ENCODE data around the gene SLC35E1.

SLC35E1 gene

DNA sequence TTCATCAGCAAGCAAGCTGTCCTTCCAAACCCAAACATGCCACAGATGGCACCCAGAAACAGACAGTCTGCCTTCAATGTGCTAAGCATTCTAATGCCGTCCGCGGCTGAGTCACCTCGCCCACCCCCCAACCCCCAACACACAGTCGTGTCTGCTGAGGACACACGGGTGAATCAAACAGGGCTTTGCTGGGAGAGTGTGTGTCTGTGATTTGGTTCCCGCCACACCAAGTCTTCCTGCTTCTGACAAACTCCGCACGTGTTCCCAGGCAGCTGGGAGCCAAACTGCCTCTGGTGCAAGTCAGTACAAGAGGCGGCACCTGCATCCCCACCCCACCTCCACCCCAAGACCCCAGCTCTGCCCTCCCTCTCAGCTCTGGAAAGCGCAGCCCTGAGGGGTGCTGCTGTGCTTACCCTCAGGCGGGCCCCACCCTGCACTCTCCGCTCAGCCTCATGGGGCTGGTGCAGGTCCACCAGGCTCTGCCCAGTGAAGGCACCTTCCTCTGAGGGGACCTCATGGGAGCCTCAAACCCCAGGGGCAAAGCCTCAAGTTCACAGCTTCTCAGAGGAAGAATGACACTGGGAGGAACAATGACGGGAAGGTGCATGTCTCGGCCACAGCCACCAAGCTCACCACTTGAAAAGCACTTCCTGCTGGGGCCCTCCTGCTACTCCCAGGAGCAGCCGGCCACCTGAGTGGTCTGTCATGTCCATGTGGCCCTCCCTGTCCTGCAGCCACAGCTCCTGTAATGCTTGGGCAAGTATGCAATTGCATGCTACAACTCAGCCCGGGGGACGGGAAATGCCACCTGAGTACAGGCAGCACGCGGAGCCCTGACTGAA lies 15.0 kb upstream of the SLC35E1 start:
- Histone ChIP-seq H3K27me3 (ENCODE audit: control insufficient read depth in 1 of 2, insufficient read depth in 2 of 2, low read length in 2 of 2) (no peaks in the 10 kb centered on the region), H3K9me3 (ENCODE audit: low read length) (no peaks in the 10 kb centered on the region), H3K4me1 (ENCODE audit: insufficient read depth, low read length) (peaks cover 60% of the 10 kb centered on the region), H3K36me3 (ENCODE audit: insufficient read depth, low read length) (no peaks in the 10 kb centered on the region), H3K4me3 (ENCODE audit: low read depth in 1 of 2, low read length in 2 of 2) (peak overlapping the region in 1 of 2 donors; percentile 50), H3K9ac (ENCODE audit: low read length) (no peak overlapping the region), H3K27ac (ENCODE audit: low read depth, low read length) (peak overlapping the region; percentile 14)

DNA sequence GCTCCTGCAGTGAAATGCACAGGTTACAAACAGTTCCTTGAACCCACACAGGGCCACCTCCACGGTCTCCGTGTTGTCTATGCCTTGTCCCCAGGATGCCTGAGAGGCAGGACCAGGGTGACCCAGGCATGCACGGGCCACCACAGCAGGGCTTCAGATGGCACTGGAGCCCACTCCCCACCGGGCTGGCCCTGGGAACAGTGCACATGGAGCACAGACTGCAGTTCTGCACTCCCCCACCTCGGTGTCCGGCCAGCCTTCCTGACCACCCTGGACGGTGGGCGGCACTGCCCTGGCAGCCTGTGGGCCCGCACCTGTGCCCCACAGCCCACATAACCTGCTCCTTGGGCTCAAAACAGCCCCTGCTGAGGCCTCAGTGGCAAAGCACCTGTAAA lies 14.3 kb upstream of the SLC35E1 start:
- H3K4me3 ChIP-seq (ENCODE audit: low read depth in 1 of 2, low read length in 2 of 2): no peak overlapping the region
- H3K9me3 ChIP-seq (ENCODE audit: low read length): no peaks in the 10 kb centered on the region
- no peaks in the 10 kb centered on the region for H3K27me3 ChIP-seq (ENCODE audit: control insufficient read depth in 1 of 2, insufficient read depth in 2 of 2, low read length in 2 of 2)
- H3K4me1 ChIP-seq (ENCODE audit: insufficient read depth, low read length): peaks cover 63% of the 10 kb centered on the region
- peaks cover 6% of the 10 kb centered on the region for H3K36me3 ChIP-seq (ENCODE audit: insufficient read depth, low read length)
- no peak overlapping the region for H3K27ac ChIP-seq (ENCODE audit: low read depth, low read length)
- no peak overlapping the region for H3K9ac ChIP-seq (ENCODE audit: low read length)

DNA sequence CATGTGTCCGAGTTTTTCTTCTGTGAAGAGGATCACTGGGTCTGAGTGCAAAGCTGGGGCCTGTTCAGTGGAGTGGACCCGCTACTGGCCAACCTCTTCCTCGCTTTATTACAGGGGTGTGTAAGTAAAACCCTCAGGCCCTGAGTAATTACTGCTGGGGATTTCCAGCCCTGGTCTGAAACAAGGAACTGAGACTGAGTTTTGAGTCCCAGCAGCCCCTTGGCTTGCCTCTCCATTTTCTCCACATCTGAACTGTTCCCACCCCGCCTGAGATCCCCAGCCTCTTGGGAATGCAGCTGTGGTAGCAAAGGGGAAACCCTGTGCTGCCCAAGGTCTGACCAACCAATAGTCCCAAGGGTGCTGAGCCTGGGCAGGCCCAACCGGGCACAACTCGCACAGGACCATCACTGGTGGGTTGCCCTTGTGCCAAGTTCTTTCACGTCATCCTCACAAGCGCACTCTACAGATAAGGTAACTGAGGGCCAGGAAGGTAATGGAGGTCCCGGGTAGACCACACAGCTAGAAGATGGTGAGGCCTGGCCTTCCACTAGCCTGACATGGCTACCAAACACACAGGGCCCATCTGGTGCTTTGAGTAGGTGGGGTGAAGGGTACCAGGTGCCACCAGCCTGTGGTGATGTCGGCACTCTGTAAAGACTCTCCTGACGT lies 13.7 kb upstream of the SLC35E1 start:
- peaks cover 64% of the 10 kb centered on the region for H3K4me1 ChIP-seq (ENCODE audit: insufficient read depth, low read length)

DNA sequence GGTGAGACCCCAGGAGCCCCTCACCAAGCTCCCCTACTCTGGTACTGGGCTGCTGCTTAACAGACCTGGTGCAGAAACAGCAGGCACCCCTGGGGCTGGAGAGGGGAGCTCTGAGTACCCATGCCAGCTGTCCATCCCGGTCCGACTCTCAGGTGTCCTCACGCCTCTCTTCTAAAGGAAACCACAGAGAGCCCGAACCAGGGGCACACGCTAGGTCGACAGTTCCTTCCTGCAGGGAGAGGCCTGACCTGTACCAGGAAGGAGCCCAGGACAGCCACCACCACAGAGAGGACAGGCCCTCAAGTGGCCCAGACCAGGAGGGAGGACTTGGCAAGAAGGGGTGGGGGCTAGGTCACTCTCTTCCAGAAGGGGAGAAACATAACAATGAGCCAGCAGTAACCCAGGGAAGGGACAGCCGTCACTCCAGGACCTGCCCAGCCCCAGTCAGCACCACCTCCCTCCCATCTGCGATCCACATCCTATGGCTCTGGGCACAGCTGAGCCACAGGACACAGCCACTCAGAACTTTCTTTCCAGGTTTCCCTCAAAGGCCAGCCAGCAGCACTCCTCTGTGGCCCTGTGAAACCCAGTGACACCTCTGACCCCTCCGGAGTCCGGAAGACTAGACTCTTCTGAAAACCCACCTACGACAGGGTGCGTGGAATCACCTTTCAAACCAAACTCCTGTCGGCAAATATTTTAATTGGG lies 13.0 kb upstream of the SLC35E1 start:
- peaks cover 6% of the 10 kb centered on the region for H3K36me3 ChIP-seq (ENCODE audit: insufficient read depth, low read length)
- H3K9me3 ChIP-seq (ENCODE audit: low read length): no peaks in the 10 kb centered on the region
- no peak overlapping the region for H3K9ac ChIP-seq (ENCODE audit: low read length)
- H3K4me3 ChIP-seq (ENCODE audit: low read depth in 1 of 2, low read length in 2 of 2): no peak overlapping the region
- no peaks in the 10 kb centered on the region for H3K27me3 ChIP-seq (ENCODE audit: control insufficient read depth in 1 of 2, insufficient read depth in 2 of 2, low read length in 2 of 2)
- no peak overlapping the region for H3K27ac ChIP-seq (ENCODE audit: low read depth, low read length)
- peaks cover 64% of the 10 kb centered on the region for H3K4me1 ChIP-seq (ENCODE audit: insufficient read depth, low read length)

More for the DNA sequence above, 13.7 kb upstream of the SLC35E1 start:
- no peaks in the 10 kb centered on the region for H3K9me3 ChIP-seq (ENCODE audit: low read length)
- no peak overlapping the region for H3K4me3 ChIP-seq (ENCODE audit: low read depth in 1 of 2, low read length in 2 of 2)
- peaks cover 6% of the 10 kb centered on the region for H3K36me3 ChIP-seq (ENCODE audit: insufficient read depth, low read length)
- H3K27ac ChIP-seq (ENCODE audit: low read depth, low read length): no peak overlapping the region
- no peak overlapping the region for H3K9ac ChIP-seq (ENCODE audit: low read length)
- no peaks in the 10 kb centered on the region for H3K27me3 ChIP-seq (ENCODE audit: control insufficient read depth in 1 of 2, insufficient read depth in 2 of 2, low read length in 2 of 2)

DNA sequence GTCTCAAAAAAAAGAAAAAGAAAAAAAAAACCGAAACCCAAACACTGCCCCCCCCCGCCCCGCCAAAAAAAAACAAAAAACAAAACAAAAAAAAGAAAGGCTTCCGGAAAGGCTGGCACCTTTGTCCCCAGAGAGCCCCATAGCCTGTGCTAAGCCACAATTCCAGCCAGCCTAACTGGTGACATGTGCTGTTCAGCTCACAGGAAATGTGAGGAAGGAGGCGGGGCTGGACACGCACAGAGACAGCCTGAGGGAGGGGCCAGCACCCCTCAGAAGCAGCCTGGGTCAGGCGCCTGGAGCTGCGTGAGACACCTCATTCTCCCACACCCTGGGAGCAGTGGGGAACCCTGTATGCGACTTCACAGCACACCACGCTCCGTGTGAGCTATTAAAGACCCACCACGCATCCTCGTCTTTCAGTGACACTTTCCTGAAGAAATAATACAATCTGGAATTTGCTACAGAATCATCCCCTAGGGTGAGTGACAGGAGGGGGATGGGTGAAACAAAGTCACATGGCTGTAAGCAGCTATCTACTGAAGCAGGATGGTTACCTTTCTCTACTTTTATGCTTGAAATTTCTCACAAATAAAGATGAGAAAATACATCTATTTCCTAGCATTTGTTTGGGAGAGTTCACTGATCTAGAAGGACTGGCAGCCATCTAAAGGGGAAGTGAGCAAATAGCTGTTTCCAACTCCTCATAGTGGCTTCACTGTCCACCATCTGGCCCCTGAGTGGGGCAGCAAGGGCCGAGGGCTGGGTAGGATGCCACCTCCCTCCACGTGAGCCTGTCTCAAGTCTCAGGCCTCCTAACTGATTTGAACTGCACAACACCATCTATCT lies 12.3 kb upstream of the SLC35E1 start:
- Histone ChIP-seq H3K36me3 (ENCODE audit: insufficient read depth, low read length) (peaks cover 6% of the 10 kb centered on the region), H3K27me3 (ENCODE audit: control insufficient read depth in 1 of 2, insufficient read depth in 2 of 2, low read length in 2 of 2) (no peaks in the 10 kb centered on the region), H3K4me3 (ENCODE audit: low read depth in 1 of 2, low read length in 2 of 2) (no peak overlapping the region), H3K4me1 (ENCODE audit: insufficient read depth, low read length) (peaks cover 64% of the 10 kb centered on the region), H3K9ac (ENCODE audit: low read length) (no peak overlapping the region), H3K9me3 (ENCODE audit: low read length) (no peaks in the 10 kb centered on the region), H3K27ac (ENCODE audit: low read depth, low read length) (peak overlapping the region; percentile 83)

DNA sequence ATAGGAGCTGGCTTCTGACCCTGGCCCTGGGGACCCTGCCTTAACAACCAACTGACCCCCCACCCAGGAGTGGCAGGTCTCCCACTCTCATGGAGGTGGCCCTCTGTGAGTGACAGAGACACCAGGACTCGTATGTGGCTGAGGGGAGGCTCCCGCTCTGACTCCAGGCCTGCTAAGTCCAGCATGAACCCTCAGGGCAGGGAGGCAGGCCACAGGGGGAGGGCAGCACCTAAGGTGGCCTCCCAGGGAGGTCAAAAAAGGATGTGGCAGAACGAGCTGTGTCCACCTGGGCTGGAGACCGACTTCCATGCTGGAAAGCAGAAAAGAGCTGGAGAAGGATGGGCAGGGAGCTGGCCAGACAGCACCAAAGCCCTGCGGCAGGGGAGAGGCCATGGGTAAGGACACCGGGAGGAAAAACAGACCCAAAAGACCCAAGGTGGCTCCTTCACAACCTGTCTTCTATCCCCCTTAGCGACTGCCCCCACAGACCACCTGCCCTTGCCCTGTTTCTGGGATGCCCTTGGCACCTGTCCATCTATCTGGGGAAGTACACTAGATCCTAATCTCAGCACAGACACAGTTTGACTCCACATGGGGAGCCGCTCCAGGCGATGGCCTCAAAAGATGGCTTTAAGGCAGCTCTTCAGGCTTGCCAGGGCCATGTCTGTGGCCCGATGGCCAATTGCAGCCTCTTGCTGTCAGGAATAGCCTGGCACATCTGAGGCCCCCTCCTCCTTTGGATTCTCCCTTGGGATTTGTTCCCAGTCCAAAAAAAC lies 10.5 kb upstream of the SLC35E1 start:
- peaks cover 48% of the 10 kb centered on the region for H3K4me1 ChIP-seq (ENCODE audit: insufficient read depth, low read length)
- H3K4me3 ChIP-seq (ENCODE audit: low read depth in 1 of 2, low read length in 2 of 2): no peak overlapping the region
- H3K36me3 ChIP-seq (ENCODE audit: insufficient read depth, low read length): peaks cover 9% of the 10 kb centered on the region
- H3K9me3 ChIP-seq (ENCODE audit: low read length): no peaks in the 10 kb centered on the region
- H3K9ac ChIP-seq (ENCODE audit: low read length): no peak overlapping the region
- H3K27me3 ChIP-seq (ENCODE audit: control insufficient read depth in 1 of 2, insufficient read depth in 2 of 2, low read length in 2 of 2): no peaks in the 10 kb centered on the region
- H3K27ac ChIP-seq (ENCODE audit: low read depth, low read length): no peak overlapping the region

DNA sequence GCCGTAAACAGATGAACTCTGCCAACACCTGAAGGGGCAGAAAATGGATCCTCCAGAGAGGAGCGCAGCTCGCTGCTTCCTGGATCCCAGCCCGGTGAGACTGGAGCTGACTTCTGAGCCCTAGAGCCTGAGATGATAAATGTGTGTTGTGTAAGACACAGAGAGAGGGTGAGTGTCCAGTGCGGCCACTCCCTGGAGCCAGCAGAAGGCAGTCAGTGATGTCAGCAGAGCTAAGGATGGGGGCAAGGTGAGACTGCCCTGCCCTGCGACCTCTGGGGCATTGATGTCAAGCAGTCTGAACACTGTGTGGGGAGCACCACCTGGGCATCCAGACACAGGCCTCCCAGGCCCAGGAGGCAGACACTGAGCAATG lies 9.7 kb upstream of the SLC35E1 start:
- peaks cover 10% of the 10 kb centered on the region for H3K36me3 ChIP-seq (ENCODE audit: insufficient read depth, low read length)
- H3K4me1 ChIP-seq (ENCODE audit: insufficient read depth, low read length): peaks cover 41% of the 10 kb centered on the region
- H3K9me3 ChIP-seq (ENCODE audit: low read length): no peaks in the 10 kb centered on the region
- H3K4me3 ChIP-seq (ENCODE audit: low read depth in 1 of 2, low read length in 2 of 2): no peak overlapping the region
- no peak overlapping the region for H3K9ac ChIP-seq (ENCODE audit: low read length)
- H3K27me3 ChIP-seq (ENCODE audit: control insufficient read depth in 1 of 2, insufficient read depth in 2 of 2, low read length in 2 of 2): no peaks in the 10 kb centered on the region
- no peak overlapping the region for H3K27ac ChIP-seq (ENCODE audit: low read depth, low read length)

DNA sequence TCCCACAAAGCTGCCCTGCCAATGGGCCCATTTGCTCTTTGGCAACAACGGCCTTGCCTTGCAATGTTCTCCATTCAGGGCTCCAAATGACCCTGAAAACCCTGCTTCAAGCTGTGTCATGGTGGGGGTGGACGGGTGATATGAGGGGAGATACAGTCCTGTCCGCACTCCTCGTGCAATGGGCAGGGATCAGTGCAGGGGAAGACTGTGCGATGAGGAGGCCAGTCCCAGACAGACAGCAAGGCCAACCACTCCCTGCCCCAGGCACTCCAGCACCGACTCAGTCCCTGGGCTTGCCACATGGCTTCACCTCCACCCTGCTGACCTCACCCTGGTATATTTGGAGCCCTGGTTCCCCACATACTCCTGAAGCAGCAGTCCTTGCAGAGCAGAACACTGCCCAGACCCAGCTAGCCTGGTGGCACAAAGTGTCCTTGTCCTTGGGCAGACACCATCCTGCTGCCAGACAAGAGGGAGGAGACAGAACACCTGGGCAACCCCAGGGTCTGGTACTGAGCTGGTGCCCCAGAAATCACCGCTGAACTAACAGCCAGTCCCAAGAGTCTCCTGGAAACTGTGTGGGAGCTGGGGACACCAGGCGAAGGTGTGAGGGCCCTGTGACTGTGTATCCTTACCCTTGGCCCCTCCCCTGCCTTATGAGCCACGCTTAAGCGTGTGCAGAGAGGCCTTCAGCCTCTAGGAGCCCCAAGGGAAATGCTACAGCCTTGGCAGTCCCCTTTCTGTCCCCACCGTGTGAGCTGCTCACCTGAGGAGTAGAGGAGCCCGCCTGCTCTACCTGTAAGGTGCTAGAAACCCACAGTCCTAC lies 9.1 kb upstream of the SLC35E1 start:
- H3K9ac ChIP-seq (ENCODE audit: low read length): no peak overlapping the region
- no peak overlapping the region for H3K4me3 ChIP-seq (ENCODE audit: low read depth in 1 of 2, low read length in 2 of 2)
- H3K36me3 ChIP-seq (ENCODE audit: insufficient read depth, low read length): peaks cover 13% of the 10 kb centered on the region
- H3K4me1 ChIP-seq (ENCODE audit: insufficient read depth, low read length): peaks cover 35% of the 10 kb centered on the region
- H3K9me3 ChIP-seq (ENCODE audit: low read length): no peaks in the 10 kb centered on the region
- no peak overlapping the region for H3K27ac ChIP-seq (ENCODE audit: low read depth, low read length)
- H3K27me3 ChIP-seq (ENCODE audit: control insufficient read depth in 1 of 2, insufficient read depth in 2 of 2, low read length in 2 of 2): no peaks in the 10 kb centered on the region

DNA sequence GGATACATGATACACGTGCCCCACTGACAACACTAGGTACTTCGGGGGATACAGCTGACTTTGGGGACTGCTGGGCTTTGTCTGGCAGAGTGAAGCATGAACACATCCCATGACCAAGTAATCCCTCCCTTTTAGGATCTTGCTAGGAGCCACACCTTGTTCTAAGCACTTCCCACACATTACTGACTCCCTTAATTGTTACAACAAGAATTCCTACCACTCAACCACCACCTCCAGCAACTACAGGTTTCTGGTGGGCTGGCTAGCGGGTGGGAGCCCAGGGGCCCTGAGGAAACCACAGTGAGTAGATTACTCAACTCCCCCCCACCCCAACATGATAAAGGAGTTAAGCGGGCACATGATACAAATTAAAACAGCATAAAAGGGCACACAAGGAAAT lies 7.2 kb upstream of the SLC35E1 start:
- no peak overlapping the region for H3K9ac ChIP-seq (ENCODE audit: low read length)
- H3K27me3 ChIP-seq (ENCODE audit: control insufficient read depth in 1 of 2, insufficient read depth in 2 of 2, low read length in 2 of 2): no peaks in the 10 kb centered on the region
- peaks cover 20% of the 10 kb centered on the region for H3K4me1 ChIP-seq (ENCODE audit: insufficient read depth, low read length)
- H3K36me3 ChIP-seq (ENCODE audit: insufficient read depth, low read length): peaks cover 32% of the 10 kb centered on the region
- H3K27ac ChIP-seq (ENCODE audit: low read depth, low read length): no peak overlapping the region
- H3K9me3 ChIP-seq (ENCODE audit: low read length): no peaks in the 10 kb centered on the region
- H3K4me3 ChIP-seq (ENCODE audit: low read depth in 1 of 2, low read length in 2 of 2): no peak overlapping the region

DNA sequence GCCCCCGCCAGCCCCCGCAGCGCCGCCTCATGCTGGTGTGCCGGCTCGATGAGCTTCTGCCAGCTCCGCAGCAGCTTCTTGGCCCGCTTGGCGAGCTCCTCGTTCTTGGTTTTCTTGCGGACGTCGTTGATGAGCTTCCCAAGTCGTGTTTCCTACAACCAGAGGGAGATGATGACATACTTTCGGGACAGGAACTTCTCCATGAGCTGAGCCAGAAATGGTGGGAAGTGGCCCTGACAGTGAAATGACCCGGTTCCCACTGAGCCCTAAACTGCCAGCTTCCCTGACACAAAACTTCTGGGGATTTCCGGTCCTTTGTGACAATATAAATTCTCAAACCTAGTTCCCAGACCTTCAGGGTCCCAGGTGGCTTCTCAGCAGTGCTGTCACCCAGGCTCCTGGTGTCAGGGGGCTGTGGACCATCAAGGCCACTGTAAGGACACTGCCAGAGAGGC lies 5.3 kb upstream of the SLC35E1 start:
- H3K4me1 ChIP-seq (ENCODE audit: insufficient read depth, low read length): peaks cover 19% of the 10 kb centered on the region
- H3K27ac ChIP-seq (ENCODE audit: low read depth, low read length): no peak overlapping the region
- H3K4me3 ChIP-seq (ENCODE audit: low read depth in 1 of 2, low read length in 2 of 2): no peak overlapping the region
- no peak overlapping the region for H3K9ac ChIP-seq (ENCODE audit: low read length)
- H3K9me3 ChIP-seq (ENCODE audit: low read length): no peaks in the 10 kb centered on the region
- peaks cover 35% of the 10 kb centered on the region for H3K36me3 ChIP-seq (ENCODE audit: insufficient read depth, low read length)
- no peaks in the 10 kb centered on the region for H3K27me3 ChIP-seq (ENCODE audit: control insufficient read depth in 1 of 2, insufficient read depth in 2 of 2, low read length in 2 of 2)

All from muscle layer of colon (tissue), 2 donors.